ENCODE data around the gene HNF4A. TPM values are rescaled to one million over a fixed set of nuclear protein-coding genes. Genes with fewer than 3 reads are reported as not detected.
"Not testable (repeated sequence)": the region's sequence is repeated elsewhere in the genome, so short reads cannot be mapped to it uniquely, and the experiment has no call there.

Gene HNF4A
- total and polyA plus RNA-seq, 7 donors: 0.03 to 0.13 (median 0.03) TPM; not detected in 4

GRCh38 chr20:44344723-44345122 is 10.8 kb upstream of the HNF4A start:
- no peaks in the 10 kb centered on the region for H3K9me3 ChIP-seq
- no peak for ATAC-seq
- no peak for TF ChIP-seq CTCF (IDR thresholded peaks at IDR 0.05)
- no peaks in the 10 kb centered on the region for H3K36me3 ChIP-seq (ENCODE audit: insufficient read depth in 1 of 2, low read depth in 1 of 2)
- no peak overlapping the region for H3K4me3 ChIP-seq
- 82 to 87% (median 86%) methylated on average over 4 of the region's 4 CpGs for WGBS, 3 donors
- H3K27me3 ChIP-seq (ENCODE audit: insufficient read depth in 3 of 3, low read length in 2 of 3): peaks cover 0 to 4% (median 2%) of the 10 kb centered on the region in 3 donors
- intact Hi-C loops (cut with DNase I): no loop called here
- no peak for DNase-seq
- H3K27ac ChIP-seq: no peak overlapping the region
- H3K4me1 ChIP-seq: no peaks in the 10 kb centered on the region

- no peak overlapping the region for H3K27ac ChIP-seq
- no peak for TF ChIP-seq CTCF (IDR thresholded peaks at IDR 0.05)
- no peak for DNase-seq
- H3K4me1 ChIP-seq: no peaks in the 10 kb centered on the region
- no peaks in the 10 kb centered on the region for H3K9me3 ChIP-seq
- H3K36me3 ChIP-seq (ENCODE audit: insufficient read depth in 1 of 2, low read depth in 1 of 2): no peaks in the 10 kb centered on the region
- peaks cover 0 to 8% (median 2%) of the 10 kb centered on the region in 3 donors for H3K27me3 ChIP-seq (ENCODE audit: insufficient read depth in 3 of 3, low read length in 2 of 3)
- H3K4me3 ChIP-seq: no peak overlapping the region
- WGBS, 3 donors: 82 to 88% (median 88%) methylated on average over 8 of the region's 8 CpGs
- no peak for ATAC-seq
- intact Hi-C loops (cut with DNase I): no loop called here
Measured at GRCh38 chr20:44345147-44345546, 10.4 kb upstream of the HNF4A start.

GRCh38 chr20:44345941-44346340 is 9.6 kb upstream of the HNF4A start:
- DNase-seq; ATAC-seq; H3K4me1 ChIP-seq; H3K36me3 ChIP-seq (ENCODE audit: insufficient read depth in 1 of 2, low read depth in 1 of 2); H3K9me3 ChIP-seq; H3K27me3 ChIP-seq (ENCODE audit: insufficient read depth in 3 of 3, low read length in 2 of 3); H3K27ac ChIP-seq; H3K4me3 ChIP-seq; intact Hi-C loops (cut with DNase I): not testable (repeated sequence)
- 83 to 90% (median 87%) methylated on average over 10 of the region's 10 CpGs for WGBS, 3 donors

- intact Hi-C loops (cut with DNase I): no loop called here
- no peaks in the 10 kb centered on the region for H3K4me1 ChIP-seq
- WGBS, 3 donors: 81 to 92% (median 84%) methylated on average over 4 of the region's 4 CpGs
- no peak for DNase-seq
- no peaks in the 10 kb centered on the region for H3K36me3 ChIP-seq (ENCODE audit: insufficient read depth in 1 of 2, low read depth in 1 of 2)
- no peak for ATAC-seq
- no peak overlapping the region for H3K27ac ChIP-seq
- no peak overlapping the region for H3K4me3 ChIP-seq
- no peaks in the 10 kb centered on the region for H3K9me3 ChIP-seq
- TF ChIP-seq CTCF (IDR thresholded peaks at IDR 0.05): no peak
- H3K27me3 ChIP-seq (ENCODE audit: insufficient read depth in 3 of 3, low read length in 2 of 3): peaks cover 0 to 12% (median 2%) of the 10 kb centered on the region in 3 donors
Measured at GRCh38 chr20:44348168-44348659, 7.3 kb upstream of the HNF4A start.

- ATAC-seq: no peak
- WGBS, 3 donors: 72 to 83% (median 82%) methylated on average over 3 of the region's 3 CpGs
- no peaks in the 10 kb centered on the region for H3K36me3 ChIP-seq (ENCODE audit: insufficient read depth in 1 of 2, low read depth in 1 of 2)
- H3K27ac ChIP-seq: no peak overlapping the region
- peaks cover 0 to 17% (median 2%) of the 10 kb centered on the region in 3 donors for H3K27me3 ChIP-seq (ENCODE audit: insufficient read depth in 3 of 3, low read length in 2 of 3)
- no peak for DNase-seq
- H3K4me3 ChIP-seq: no peak overlapping the region
- no peaks in the 10 kb centered on the region for H3K9me3 ChIP-seq
- no peak for TF ChIP-seq CTCF (IDR thresholded peaks at IDR 0.05)
- H3K4me1 ChIP-seq: no peaks in the 10 kb centered on the region
- intact Hi-C loops (cut with DNase I): no loop called here
Measured at GRCh38 chr20:44349349-44349748, 6.2 kb upstream of the HNF4A start.

Data from psoas muscle (tissue), 8 donors.